Thoracic aorta endothelial cell (primary cell): ENCODE results near the gene ZNF680. TPM values are rescaled to one million over a fixed set of nuclear protein-coding genes. Genes with fewer than 3 reads are reported as not detected.

ENCODE experiments used
- total RNA-seq: library from RNA; depleted of rRNA; stranded (reverse); fragments of >200 nt; gene quantifications from 2 replicates; pipeline ENCODE4 v1.2.3, GENCODE V29; 2012

ZNF680 gene
- 18.0 and 23.4 TPM in 2 replicates for total RNA-seq

DNA sequence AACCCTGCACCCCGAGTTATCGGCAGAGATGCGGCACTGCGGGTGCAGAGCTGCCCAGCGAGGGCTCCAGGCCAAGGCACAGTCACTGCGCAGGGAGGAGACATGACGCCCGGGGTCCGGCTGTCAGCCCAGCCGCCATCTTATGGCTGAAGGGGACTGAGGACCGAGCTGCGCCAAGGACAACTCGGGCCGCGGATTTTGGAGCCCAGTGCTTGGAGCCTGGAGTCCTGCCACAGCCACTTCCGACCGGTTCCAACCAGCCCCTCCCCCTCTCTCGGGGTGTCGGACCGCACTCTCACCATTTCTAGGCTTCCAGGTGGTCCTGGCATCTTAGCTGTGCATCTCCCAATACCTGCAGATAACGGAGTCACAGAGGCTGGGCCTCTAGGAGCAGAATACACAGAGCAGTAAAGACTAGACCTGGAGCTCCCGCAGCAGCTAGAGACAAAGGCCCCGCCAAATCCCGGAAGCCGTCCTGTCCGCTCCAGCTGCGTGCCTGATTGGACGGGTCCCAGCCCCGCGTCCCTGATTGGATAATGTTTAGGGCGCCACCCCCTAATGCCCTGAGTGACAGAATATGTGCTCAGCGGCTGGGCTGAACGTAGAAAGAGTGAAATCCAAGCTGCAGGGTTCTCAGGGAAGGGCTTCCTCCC, at the start of gene ZNF680:
Gene ZNF680, minus strand, starts transcription at position 446 of the 653 bp plus-strand sequence. Its CDS starts 117 bp downstream, at position 329.

Other genes starting within 250 kb of the ZNF680 start
- gene ZNF736, start 249.1 kb downstream of the ZNF680 start, total RNA-seq = 9.0 and 11.7 TPM in 2 replicates
- gene ZNF107, start 103.1 kb upstream of the ZNF680 start, total RNA-seq = 6.6 and 7.0 TPM in 2 replicates
- 5.3 and 7.2 TPM in 2 replicates for gene ZNF138, start 231.4 kb upstream of the ZNF680 start, total RNA-seq